ENCODE results near the gene HEXIM1. TPM values are rescaled to one million over a fixed set of nuclear protein-coding genes. Genes with fewer than 3 reads are reported as not detected.

HEXIM1 gene
- total RNA-seq, 1 donor from 2014 or later: 62.5 TPM

GRCh38 chr17:45128989-45129388 lies 19.3 kb upstream of the HEXIM1 start:
- no peak for DNase-seq (ENCODE audit: low spot score)

GRCh38 chr17:45129426-45129939 lies 18.8 kb upstream of the HEXIM1 start:
- DNase-seq (ENCODE audit: low spot score): no peak

- no peak for DNase-seq (ENCODE audit: low spot score)
Measured at GRCh38 chr17:45129940-45130680, 18.2 kb upstream of the HEXIM1 start.

- DNase-seq (ENCODE audit: low spot score): no peak
Measured at GRCh38 chr17:45130681-45131615, 17.3 kb upstream of the HEXIM1 start.

- no peak for DNase-seq (ENCODE audit: low spot score)
Measured at GRCh38 chr17:45131616-45132319, 16.5 kb upstream of the HEXIM1 start.

GRCh38 chr17:45132320-45132571 lies 16.0 kb upstream of the HEXIM1 start, which contains the start of gene PLCD3:
TSS of gene PLCD3 (minus strand) at chr17:45132515. CDS start at chr17:45132410, 105 bp downstream.
- DNase-seq (ENCODE audit: low spot score): no peak

GRCh38 chr17:45132572-45133463 lies 15.5 kb upstream of the HEXIM1 start:
- DNase-seq (ENCODE audit: low spot score): peak; percentile 87

GRCh38 chr17:45135192-45135977 lies 12.9 kb upstream of the HEXIM1 start, which contains the start of gene ACBD4:
TSS of gene ACBD4 (plus strand) at chr17:45135687. CDS start at chr17:45136145, 458 bp downstream.
- DNase-seq (ENCODE audit: low spot score): peak; percentile 97

- DNase-seq (ENCODE audit: low spot score): no peak
Measured at GRCh38 chr17:45135978-45136791, 12.1 kb upstream of the HEXIM1 start.

GRCh38 chr17:45136846-45137560 lies 11.3 kb upstream of the HEXIM1 start:
- no peak for DNase-seq (ENCODE audit: low spot score)

GRCh38 chr17:45137561-45138305 lies 10.5 kb upstream of the HEXIM1 start:
- DNase-seq (ENCODE audit: low spot score): peak; percentile 72

- no peak for DNase-seq (ENCODE audit: low spot score)
Measured at GRCh38 chr17:45138911-45139532, 9.3 kb upstream of the HEXIM1 start.

GRCh38 chr17:45139533-45139920 lies 8.7 kb upstream of the HEXIM1 start:
- no peak for DNase-seq (ENCODE audit: low spot score)

GRCh38 chr17:45143094-45143670 lies 5.1 kb upstream of the HEXIM1 start:
- DNase-seq (ENCODE audit: low spot score): no peak

- DNase-seq (ENCODE audit: low spot score): peak; percentile 78
Measured at GRCh38 chr17:45143767-45144198, 4.5 kb upstream of the HEXIM1 start.

GRCh38 chr17:45144199-45145034 lies 3.9 kb upstream of the HEXIM1 start:
- no peak for DNase-seq (ENCODE audit: low spot score)
